ENCODE data around the gene C9orf153.
"Not testable (repeated sequence)": the region's sequence is repeated elsewhere in the genome, so short reads cannot be mapped to it uniquely, and the experiment has no call there.

The C9orf153 gene

DNA sequence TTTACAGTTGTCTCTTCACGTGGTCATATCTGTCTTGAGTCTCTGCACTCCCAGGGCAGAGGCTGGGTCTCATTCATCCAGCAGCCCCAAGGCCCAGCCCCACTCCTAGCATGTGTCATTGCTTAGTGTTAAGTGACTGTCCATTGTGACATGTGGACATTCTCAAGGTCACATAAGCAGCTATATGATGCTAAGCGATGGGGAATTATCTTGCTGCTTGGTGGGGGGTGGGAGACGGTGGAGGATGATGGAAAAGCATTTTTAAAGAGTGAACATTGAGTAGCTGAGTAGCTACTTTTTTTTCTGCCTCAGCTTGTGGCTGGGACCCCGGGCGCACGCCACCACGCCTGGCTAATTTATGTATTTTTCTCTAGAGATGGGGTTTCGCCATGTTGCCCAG, at the start of gene C9orf153:
C9orf153 (minus strand) TSS at position 101 of the 400 bp plus-strand sequence. CDS start 30,054 bp downstream, outside the sequence.
- DNase-seq (no peak), ATAC-seq (no peak)

GRCh38 chr9:86308687-86309086, 49.2 kb upstream of the C9orf153 start:
- ATAC-seq (no peak), DNase-seq (no peak)

DNA sequence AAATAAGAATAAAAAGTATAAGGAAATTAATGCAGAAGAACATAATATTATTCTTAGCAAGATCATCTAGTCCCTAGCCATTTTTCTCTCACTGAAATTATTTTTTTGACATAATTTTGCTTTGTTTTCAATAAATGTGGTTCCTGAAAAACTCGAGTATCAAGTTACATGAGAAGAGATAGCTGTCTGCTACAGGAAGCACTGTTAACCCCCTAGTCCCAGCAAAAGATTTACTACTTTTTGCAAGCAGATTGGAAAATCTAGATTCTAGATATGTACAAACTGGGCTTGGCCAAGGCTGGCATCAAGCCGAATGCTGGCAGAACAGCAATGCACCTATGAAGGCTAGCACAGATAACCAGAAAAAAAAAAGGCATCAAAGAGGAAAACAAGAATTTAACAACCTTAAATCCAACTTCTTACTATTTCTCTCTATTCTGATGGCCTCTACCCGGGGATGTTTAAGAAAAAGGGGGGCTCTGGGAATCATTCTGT, 44.8 kb upstream of the C9orf153 start:
- DNase-seq, result no peak

GRCh38 chr9:86303316-86303975, 44.0 kb upstream of the C9orf153 start:
- peak; percentile 28 for DNase-seq
- ATAC-seq, result peak; percentile 96

More for the DNA sequence above, 44.8 kb upstream of the C9orf153 start:
- ATAC-seq, result no peak

GRCh38 chr9:86301686-86302085, 42.2 kb upstream of the C9orf153 start:
- no peak for DNase-seq
- no peak for ATAC-seq

- ATAC-seq (no peak), DNase-seq (no peak)
Observed at GRCh38 chr9:86300701-86301100, 41.2 kb upstream of the C9orf153 start.

DNA sequence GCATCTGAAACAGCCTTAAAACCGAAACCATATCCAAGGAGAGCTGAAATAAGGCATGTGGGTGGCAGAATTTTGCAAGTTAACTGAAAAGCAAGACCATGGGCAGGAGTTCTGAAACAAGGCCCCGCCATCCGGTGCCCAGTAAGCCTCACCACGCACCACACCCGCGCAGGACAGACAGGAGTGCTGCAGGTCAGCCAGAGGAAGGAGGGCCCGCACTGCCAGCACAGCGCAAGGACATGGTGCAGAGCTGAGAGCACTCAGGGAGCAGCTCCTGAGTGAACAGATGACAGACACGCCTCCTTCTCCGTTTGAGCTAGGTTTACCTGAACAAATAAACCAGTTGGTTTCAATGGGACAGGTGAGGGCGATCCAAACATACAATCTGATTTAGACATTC, 39.4 kb upstream of the C9orf153 start:
- DNase-seq, result no peak
- no peak for ATAC-seq

- ATAC-seq, DNase-seq: not testable (repeated sequence)
Observed at GRCh38 chr9:86290341-86290740, 30.9 kb upstream of the C9orf153 start.

- no peak for ATAC-seq
- no peak for DNase-seq
Observed at GRCh38 chr9:86288499-86289198, 29.2 kb upstream of the C9orf153 start.

DNA sequence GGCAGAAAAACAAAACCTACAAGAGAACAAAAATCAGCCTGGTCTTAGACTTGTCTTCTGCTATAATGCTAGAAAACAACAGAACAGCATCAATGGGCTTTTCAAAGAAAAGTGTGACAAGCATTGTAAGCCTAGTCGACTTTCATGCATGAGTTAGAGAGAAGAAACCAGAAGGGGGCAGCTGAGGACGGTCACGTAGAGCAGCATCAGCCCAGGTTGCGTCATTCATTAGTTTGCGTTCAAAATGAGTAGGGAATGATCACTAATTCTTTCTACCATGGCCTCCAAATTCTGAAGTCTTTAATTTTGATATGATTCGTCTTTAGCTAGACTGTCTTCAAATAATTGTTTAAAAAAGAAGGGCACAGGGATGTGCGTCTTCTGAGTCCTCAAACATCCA, 27.6 kb upstream of the C9orf153 start:
- ATAC-seq, result no peak

GRCh38 chr9:86286278-86286677, 26.8 kb upstream of the C9orf153 start:
- DNase-seq, result no peak
- ATAC-seq, result no peak

More for the DNA sequence above, 27.6 kb upstream of the C9orf153 start:
- no peak for DNase-seq

DNA sequence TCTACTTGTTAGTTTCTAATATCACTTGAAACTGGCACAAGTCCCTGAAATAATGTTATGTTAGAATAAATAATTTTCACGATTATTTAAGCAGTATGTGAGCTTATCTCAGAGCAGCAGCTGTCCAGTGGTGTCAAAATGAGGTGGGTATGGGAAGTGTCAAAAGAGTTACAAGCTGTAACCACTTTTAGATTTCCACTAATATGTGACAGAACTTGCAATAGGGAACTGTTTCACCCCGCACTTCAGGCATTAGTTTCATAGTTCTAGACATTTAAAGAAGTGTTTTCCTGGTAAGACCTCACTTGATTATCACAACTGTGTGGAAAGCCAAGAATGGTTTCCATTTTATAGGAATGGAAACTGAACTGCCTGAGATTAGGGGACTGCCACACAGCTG, 25.8 kb upstream of the C9orf153 start:
- ATAC-seq, result no peak

GRCh38 chr9:86282979-86283535, 23.6 kb upstream of the C9orf153 start:
- DNase-seq (no peak), ATAC-seq (peak; percentile 58)

More for the DNA sequence above, 25.8 kb upstream of the C9orf153 start:
- DNase-seq, result no peak

DNA sequence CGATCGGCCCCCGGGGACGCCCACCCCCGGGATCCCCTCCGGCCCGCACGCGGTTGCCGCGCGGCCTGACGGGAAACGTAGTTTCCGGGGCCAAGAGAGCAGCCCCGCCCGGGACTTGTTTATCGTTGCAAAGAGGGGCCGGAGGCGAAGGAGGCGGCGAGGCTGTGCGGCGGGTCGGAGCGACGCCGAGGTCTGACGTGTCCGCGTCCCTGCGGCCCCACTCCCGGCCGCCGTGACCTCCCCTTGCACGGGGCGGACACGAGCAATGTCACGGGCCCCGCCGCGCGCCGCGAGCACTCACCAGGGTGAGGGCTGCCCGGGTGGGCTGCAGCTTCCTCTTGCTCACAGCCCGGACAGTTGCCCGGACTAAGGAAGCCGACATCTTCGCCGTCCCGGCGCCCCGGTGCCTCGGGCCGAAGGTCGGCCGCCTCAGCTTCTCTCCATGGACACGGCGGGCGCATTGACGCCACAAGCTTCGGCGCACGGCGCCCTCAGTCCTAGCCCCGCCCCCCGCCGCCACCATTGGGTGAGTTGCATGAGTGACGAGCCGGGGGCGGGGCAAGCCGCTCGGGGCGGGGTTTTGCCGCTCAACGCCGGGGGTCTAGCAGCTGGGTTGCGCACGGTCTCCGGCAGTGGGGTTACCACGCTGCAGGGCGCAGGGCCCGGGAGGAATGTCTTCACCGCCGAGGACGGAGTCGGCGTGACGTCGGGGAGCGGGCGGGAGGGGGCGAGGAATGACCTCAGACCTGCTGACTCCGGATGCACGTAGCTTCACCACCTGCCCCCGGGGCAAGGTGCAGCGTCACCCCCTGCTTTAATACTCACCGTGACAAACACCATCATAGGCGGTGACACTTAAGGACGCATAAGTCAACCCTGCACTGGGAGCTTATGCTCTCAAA, 22.9 kb upstream of the C9orf153 start, which contains the start of gene ISCA1:
ISCA1 (minus strand) TSS at position 462 of the 902 bp plus-strand sequence; CDS start at position 382, 80 bp downstream.
- DNase-seq (peak; percentile 99), ATAC-seq (peak; percentile 89)

- DNase-seq (no peak), ATAC-seq (peak; percentile 11)
Observed at GRCh38 chr9:86281593-86282076, 22.2 kb upstream of the C9orf153 start.

- DNase-seq (no peak), ATAC-seq (no peak)
Observed at GRCh38 chr9:86280580-86280979, 21.1 kb upstream of the C9orf153 start.

- DNase-seq (no peak), ATAC-seq (no peak)
Observed at GRCh38 chr9:86279839-86280238, 20.4 kb upstream of the C9orf153 start.

GRCh38 chr9:86277072-86277471, 17.6 kb upstream of the C9orf153 start:
- DNase-seq (no peak), ATAC-seq (no peak)

GRCh38 chr9:86275962-86276361, 16.5 kb upstream of the C9orf153 start:
- no peak for ATAC-seq

GRCh38 chr9:86274821-86275643, 15.6 kb upstream of the C9orf153 start:
- ATAC-seq, result no peak
- no peak for DNase-seq

More at GRCh38 chr9:86275962-86276361, 16.5 kb upstream of the C9orf153 start:
- no peak for DNase-seq

DNA sequence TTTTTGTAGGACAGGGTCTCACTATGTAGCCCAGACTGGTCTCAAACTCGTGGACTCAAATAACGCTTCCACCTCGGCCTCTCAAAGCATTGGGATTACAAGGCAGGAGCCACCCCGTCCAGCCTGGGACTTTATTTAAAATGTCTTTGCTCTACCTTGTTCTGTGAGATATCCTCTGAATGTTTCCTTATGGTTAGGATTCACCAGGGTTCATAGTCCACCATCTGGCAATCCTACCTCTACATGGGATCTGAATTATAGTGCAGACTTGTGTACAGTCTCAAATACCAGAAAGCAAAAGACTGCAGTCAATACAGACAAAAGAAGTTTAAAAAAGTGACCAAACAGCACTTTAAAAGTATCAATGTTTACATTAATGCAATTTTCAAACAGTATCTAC, 12.8 kb upstream of the C9orf153 start:
- DNase-seq (no peak), ATAC-seq (no peak)

Data from stimulated activated naive CD8-positive, alpha-beta T cell treated with anti-CD3 and anti-CD28 coated beads, Interleukin-15, Interleukin-2, amounts not matched to agents 100 U/mL and 50 U/mL, for 24 hours (primary cell).